ENCODE measurements around the gene PIK3R1. TPM values are rescaled to one million over a fixed set of nuclear protein-coding genes. Genes with fewer than 3 reads are reported as not detected.

The PIK3R1 gene
- total and polyA plus RNA-seq, 2 experiments from 2014 or later, result 5.9 to 9.8 TPM

DNA sequence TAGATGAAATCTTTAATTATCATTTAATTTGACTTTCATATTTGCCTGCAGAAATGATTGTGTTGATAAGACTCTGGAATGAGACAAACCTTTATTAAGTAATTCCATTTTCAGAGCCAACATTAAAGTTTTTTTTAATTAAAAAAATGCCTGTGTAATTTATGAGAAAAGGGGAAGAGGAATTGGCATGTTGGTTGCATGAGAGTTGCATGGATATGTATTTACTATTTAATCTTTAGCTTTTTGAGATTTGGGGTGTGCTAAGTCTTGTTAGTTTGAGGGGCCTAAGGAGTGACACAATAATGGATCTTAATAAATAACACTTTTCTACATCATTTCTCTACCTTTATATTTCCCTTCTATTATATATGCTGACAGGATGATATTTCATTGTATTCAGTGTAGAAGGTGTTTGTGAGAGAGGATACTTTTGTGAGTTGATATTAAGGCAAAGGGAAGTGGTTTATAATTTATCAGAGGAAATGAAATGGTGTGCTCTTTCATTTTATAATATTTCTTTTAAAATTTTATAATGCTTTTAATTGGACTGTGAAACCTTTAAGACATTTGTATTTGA is 54.9 kb downstream of the PIK3R1 start (continued):
- TF ChIP-seq, protein P1, sequence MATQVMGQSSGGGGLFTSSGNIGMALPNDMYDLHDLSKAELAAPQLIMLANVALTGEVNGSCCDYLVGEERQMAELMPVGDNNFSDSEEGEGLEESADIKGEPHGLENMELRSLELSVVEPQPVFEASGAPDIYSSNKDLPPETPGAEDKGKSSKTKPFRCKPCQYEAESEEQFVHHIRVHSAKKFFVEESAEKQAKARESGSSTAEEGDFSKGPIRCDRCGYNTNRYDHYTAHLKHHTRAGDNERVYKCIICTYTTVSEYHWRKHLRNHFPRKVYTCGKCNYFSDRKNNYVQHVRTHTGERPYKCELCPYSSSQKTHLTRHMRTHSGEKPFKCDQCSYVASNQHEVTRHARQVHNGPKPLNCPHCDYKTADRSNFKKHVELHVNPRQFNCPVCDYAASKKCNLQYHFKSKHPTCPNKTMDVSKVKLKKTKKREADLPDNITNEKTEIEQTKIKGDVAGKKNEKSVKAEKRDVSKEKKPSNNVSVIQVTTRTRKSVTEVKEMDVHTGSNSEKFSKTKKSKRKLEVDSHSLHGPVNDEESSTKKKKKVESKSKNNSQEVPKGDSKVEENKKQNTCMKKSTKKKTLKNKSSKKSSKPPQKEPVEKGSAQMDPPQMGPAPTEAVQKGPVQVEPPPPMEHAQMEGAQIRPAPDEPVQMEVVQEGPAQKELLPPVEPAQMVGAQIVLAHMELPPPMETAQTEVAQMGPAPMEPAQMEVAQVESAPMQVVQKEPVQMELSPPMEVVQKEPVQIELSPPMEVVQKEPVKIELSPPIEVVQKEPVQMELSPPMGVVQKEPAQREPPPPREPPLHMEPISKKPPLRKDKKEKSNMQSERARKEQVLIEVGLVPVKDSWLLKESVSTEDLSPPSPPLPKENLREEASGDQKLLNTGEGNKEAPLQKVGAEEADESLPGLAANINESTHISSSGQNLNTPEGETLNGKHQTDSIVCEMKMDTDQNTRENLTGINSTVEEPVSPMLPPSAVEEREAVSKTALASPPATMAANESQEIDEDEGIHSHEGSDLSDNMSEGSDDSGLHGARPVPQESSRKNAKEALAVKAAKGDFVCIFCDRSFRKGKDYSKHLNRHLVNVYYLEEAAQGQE (IDR thresholded peaks at IDR 0.05; ENCODE audit: unreplicated experiment), result no peak
- no peak for TF ChIP-seq CREB1 (CRISPR knock-in tag; IDR thresholded peaks at IDR 0.05; ENCODE audit: low read depth)
- no peak for TF ChIP-seq STAT1 (IDR thresholded peaks at IDR 0.05; ENCODE audit: unreplicated experiment)
- no peak for TF ChIP-seq EZH2 (IDR thresholded peaks at IDR 0.05; ENCODE audit: low read depth, unreplicated experiment)
- TF ChIP-seq NANOG (IDR thresholded peaks at IDR 0.05; ENCODE audit: borderline replicate concordance), result no peak
- TF ChIP-seq, protein P2, sequence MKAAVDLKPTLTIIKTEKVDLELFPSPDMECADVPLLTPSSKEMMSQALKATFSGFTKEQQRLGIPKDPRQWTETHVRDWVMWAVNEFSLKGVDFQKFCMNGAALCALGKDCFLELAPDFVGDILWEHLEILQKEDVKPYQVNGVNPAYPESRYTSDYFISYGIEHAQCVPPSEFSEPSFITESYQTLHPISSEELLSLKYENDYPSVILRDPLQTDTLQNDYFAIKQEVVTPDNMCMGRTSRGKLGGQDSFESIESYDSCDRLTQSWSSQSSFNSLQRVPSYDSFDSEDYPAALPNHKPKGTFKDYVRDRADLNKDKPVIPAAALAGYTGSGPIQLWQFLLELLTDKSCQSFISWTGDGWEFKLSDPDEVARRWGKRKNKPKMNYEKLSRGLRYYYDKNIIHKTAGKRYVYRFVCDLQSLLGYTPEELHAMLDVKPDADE (IDR thresholded peaks at IDR 0.05), result no peak
- no peak for TF ChIP-seq JUNB (IDR thresholded peaks at IDR 0.05; ENCODE audit: unreplicated experiment)

DNA sequence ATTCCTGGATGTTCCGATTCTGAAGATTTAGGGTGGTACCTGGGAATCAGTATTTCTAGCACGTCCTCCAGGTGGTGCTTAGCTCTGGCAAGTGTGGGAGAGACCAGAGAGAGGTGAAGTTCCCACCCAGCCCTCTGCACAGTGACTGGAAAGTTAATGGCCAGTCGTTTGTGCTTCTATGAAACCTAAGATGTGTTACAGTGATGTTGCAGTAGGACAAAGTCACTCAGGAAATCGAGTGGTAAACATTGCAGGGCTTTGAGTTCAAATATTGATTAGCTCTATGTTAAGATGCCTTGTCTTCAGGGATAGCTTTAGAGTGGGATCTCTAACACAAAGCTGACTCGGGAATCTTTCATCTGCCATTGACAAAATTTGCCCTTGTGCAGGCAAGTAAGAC is 55.6 kb downstream of the PIK3R1 start:
- TF ChIP-seq EZH2 (IDR thresholded peaks at IDR 0.05; ENCODE audit: low read depth, unreplicated experiment), result no peak
- no peak for TF ChIP-seq JUNB (IDR thresholded peaks at IDR 0.05; ENCODE audit: unreplicated experiment)
- TF ChIP-seq, protein P3, sequence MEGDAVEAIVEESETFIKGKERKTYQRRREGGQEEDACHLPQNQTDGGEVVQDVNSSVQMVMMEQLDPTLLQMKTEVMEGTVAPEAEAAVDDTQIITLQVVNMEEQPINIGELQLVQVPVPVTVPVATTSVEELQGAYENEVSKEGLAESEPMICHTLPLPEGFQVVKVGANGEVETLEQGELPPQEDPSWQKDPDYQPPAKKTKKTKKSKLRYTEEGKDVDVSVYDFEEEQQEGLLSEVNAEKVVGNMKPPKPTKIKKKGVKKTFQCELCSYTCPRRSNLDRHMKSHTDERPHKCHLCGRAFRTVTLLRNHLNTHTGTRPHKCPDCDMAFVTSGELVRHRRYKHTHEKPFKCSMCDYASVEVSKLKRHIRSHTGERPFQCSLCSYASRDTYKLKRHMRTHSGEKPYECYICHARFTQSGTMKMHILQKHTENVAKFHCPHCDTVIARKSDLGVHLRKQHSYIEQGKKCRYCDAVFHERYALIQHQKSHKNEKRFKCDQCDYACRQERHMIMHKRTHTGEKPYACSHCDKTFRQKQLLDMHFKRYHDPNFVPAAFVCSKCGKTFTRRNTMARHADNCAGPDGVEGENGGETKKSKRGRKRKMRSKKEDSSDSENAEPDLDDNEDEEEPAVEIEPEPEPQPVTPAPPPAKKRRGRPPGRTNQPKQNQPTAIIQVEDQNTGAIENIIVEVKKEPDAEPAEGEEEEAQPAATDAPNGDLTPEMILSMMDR (conservative IDR thresholded peaks at IDR 0.05; ENCODE audit: low read depth in 2 of 2), result 0 out of 4 replicates have a peak, but pooled peaks of 1 of the 2 experiments have one; percentile 2
- no peaks in the 10 kb centered on the region for H3K9me2 ChIP-seq (ENCODE audit: insufficient read depth)
- Mint-ChIP-seq H3K36me3 (ENCODE audit: low read depth) (peaks cover 3% of the 10 kb centered on the region; the same call in 1 of the 3 replicates), H3K9me3 (no peaks in the 10 kb centered on the region), H3K27ac (no peak overlapping the region), H3K4me3 (no peak overlapping the region), H3K4me1 (peaks cover 19% of the 10 kb centered on the region), H3K27me3 (ENCODE audit: insufficient read depth, low read depth, poor library complexity) (peaks cover 2% of the 10 kb centered on the region)
- no peaks in the 10 kb centered on the region for H3K27me3 ChIP-seq (ENCODE audit: insufficient read depth)
- H3K27ac ChIP-seq (ENCODE audit: low read depth), result no peak overlapping the region
- no peaks in the 10 kb centered on the region for H3K36me3 ChIP-seq (ENCODE audit: insufficient read depth)
- H3K79me2 ChIP-seq (replicated peaks; ENCODE audit: insufficient read depth), result no peaks in the 10 kb centered on the region
- H3K4me3 ChIP-seq, result no peak overlapping the region
- no peak overlapping the region for H3K4me2 ChIP-seq
- no peak overlapping the region for H2AFZ ChIP-seq
- H3K4me1 ChIP-seq (ENCODE audit: insufficient read depth), result peaks cover 7% of the 10 kb centered on the region
- H3F3A ChIP-seq (replicated peaks; ENCODE audit: low read depth), result no peaks in the 10 kb centered on the region
- ATAC-seq (no peak), DNase-seq (ENCODE audit: low spot score) (no peak)
- H4K20me1 ChIP-seq (replicated peaks; ENCODE audit: insufficient read depth), result no peaks in the 10 kb centered on the region
